HCT116 (cell line): Measurements from ENCODE around the gene ASXL2.

Experiments used
- EGR1 ChIP-seq: IDR thresholded peaks from 2 replicates; pipeline ENCODE4 v1.6.1; 2012; ENCODE audit warnings: low read depth
- EZH2 ChIP-seq: fragments of 200-600 bp; sonication (generic); IDR thresholded peaks from 2 replicates; pipeline ENCODE4 v1.6.1; 2017; ENCODE audit warnings: antibody characterized with exemption, mixed run types
- EZH2phosphoT487 ChIP-seq: fragments of 200-600 bp; IDR thresholded peaks from 2 replicates; pipeline ENCODE4 v1.6.1; 2018; ENCODE audit warnings: antibody characterized with exemption, borderline replicate concordance
- POLR2A ChIP-seq: IDR thresholded peaks from 2 replicates; pipeline ENCODE4 v1.7.0; 2011; ENCODE audit warnings: borderline replicate concordance; ENCODE audit not compliant: insufficient read depth, insufficient read length; ENCODE audit errors: extremely low read depth
- SRF ChIP-seq: IDR thresholded peaks from 2 replicates; pipeline ENCODE4 v1.6.1; 2012; ENCODE audit warnings: low read depth
- YY1 ChIP-seq: IDR thresholded peaks from 2 replicates; pipeline ENCODE4 v1.6.1; 2011; ENCODE audit warnings: low read length, low read depth, moderate library complexity, mild to moderate bottlenecking; ENCODE audit not compliant: insufficient replicate concordance; ENCODE audit errors: extremely low read depth
- TF ChIP-seq, protein P1 (sequence below), 3 experiments: fragments of 200-600 bp in 1 of 3; sonication (generic) in 1 of 3; IDR thresholded peaks in 2 of 3; conservative IDR thresholded peaks in 1 of 3; 2 replicates each; pipeline ENCODE4 v1.5.1; 2012 to 2017; ENCODE audit warnings: low read depth in 2 of 3, low read length in 2 of 3, antibody characterized with exemption in 1 of 3, borderline replicate concordance in 1 of 3, control low read depth in 1 of 3, mild to moderate bottlenecking in 1 of 3, mixed read lengths in 1 of 3, mixed run types in 1 of 3, moderate library complexity in 1 of 3; ENCODE audit not compliant: insufficient read depth in 1 of 3
- TF ChIP-seq, protein P2 (sequence below): IDR thresholded peaks from 2 replicates; pipeline ENCODE4 v1.6.1; 2012; ENCODE audit warnings: low read depth

DNA sequence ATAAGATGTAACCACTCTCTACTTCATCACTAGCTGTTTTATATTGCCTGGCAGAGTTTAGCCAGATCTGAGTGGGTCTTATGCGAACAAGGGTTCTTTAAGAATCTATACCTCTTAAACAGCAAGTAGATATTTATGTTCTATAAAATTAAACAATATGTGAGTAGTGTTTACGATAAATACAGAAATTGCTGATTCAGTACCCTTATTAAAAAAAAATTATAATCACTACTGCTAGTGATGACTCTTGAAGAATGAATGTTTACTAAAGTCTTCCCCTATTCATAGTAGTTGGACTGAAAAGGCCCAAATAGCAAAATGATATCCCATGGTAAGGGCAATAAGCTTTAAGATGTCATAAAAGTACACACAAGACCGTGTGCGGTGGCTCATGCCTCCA lies 106.2 kb downstream of the ASXL2 start:
- TF ChIP-seq EZH2phosphoT487 (no peak), POLR2A (no peak), SRF (no peak), EZH2 (no peak), YY1 (no peak), EGR1 (no peak)
- TF ChIP-seq, protein P1, sequence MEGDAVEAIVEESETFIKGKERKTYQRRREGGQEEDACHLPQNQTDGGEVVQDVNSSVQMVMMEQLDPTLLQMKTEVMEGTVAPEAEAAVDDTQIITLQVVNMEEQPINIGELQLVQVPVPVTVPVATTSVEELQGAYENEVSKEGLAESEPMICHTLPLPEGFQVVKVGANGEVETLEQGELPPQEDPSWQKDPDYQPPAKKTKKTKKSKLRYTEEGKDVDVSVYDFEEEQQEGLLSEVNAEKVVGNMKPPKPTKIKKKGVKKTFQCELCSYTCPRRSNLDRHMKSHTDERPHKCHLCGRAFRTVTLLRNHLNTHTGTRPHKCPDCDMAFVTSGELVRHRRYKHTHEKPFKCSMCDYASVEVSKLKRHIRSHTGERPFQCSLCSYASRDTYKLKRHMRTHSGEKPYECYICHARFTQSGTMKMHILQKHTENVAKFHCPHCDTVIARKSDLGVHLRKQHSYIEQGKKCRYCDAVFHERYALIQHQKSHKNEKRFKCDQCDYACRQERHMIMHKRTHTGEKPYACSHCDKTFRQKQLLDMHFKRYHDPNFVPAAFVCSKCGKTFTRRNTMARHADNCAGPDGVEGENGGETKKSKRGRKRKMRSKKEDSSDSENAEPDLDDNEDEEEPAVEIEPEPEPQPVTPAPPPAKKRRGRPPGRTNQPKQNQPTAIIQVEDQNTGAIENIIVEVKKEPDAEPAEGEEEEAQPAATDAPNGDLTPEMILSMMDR (IDR thresholded peaks at IDR 0.05 in 2 of 3, conservative IDR thresholded peaks at IDR 0.05 in 1 of 3; ENCODE audit: borderline replicate concordance in 1 of 3, insufficient read depth in 1 of 3, low read depth in 2 of 3, low read length in 2 of 3) = no peak
- TF ChIP-seq, protein P2, sequence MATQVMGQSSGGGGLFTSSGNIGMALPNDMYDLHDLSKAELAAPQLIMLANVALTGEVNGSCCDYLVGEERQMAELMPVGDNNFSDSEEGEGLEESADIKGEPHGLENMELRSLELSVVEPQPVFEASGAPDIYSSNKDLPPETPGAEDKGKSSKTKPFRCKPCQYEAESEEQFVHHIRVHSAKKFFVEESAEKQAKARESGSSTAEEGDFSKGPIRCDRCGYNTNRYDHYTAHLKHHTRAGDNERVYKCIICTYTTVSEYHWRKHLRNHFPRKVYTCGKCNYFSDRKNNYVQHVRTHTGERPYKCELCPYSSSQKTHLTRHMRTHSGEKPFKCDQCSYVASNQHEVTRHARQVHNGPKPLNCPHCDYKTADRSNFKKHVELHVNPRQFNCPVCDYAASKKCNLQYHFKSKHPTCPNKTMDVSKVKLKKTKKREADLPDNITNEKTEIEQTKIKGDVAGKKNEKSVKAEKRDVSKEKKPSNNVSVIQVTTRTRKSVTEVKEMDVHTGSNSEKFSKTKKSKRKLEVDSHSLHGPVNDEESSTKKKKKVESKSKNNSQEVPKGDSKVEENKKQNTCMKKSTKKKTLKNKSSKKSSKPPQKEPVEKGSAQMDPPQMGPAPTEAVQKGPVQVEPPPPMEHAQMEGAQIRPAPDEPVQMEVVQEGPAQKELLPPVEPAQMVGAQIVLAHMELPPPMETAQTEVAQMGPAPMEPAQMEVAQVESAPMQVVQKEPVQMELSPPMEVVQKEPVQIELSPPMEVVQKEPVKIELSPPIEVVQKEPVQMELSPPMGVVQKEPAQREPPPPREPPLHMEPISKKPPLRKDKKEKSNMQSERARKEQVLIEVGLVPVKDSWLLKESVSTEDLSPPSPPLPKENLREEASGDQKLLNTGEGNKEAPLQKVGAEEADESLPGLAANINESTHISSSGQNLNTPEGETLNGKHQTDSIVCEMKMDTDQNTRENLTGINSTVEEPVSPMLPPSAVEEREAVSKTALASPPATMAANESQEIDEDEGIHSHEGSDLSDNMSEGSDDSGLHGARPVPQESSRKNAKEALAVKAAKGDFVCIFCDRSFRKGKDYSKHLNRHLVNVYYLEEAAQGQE = no peak
